T-helper 1 cell treated with Interleukin-12 subunit alpha and Interleukin-12 subunit beta and Interleukin-4 antibody, amounts not matched to agents 30 μg/mL and 1 μg/mL, for 36 hours (primary cell): Measurements from ENCODE around the gene VAMP5.
"Not testable (repeated sequence)": the region's sequence is repeated elsewhere in the genome, so short reads cannot be mapped to it uniquely, and the experiment has no call there.

Experiments
- H3K27ac Mint-ChIP-seq: one replicate; pipeline ENCODE4 v1.8.0; 2021; ENCODE audit warnings: mild to moderate bottlenecking, mixed read lengths
- H3K27me3 Mint-ChIP-seq: one replicate; pipeline ENCODE4 v1.8.0; 2021; ENCODE audit warnings: low read depth, mixed read lengths
- H3K36me3 Mint-ChIP-seq: one replicate; pipeline ENCODE4 v1.8.0; 2021; ENCODE audit warnings: low read depth, mixed read lengths
- H3K4me1 Mint-ChIP-seq: one replicate; pipeline ENCODE4 v1.8.0; 2021; ENCODE audit warnings: low read depth, mixed read lengths
- H3K4me3 Mint-ChIP-seq: one replicate; pipeline ENCODE4 v1.8.0; 2021; ENCODE audit warnings: mild to moderate bottlenecking, moderate library complexity, mixed read lengths
- H3K9me3 Mint-ChIP-seq: one replicate; pipeline ENCODE4 v1.8.0; 2021; ENCODE audit warnings: mixed read lengths

Gene VAMP5

DNA sequence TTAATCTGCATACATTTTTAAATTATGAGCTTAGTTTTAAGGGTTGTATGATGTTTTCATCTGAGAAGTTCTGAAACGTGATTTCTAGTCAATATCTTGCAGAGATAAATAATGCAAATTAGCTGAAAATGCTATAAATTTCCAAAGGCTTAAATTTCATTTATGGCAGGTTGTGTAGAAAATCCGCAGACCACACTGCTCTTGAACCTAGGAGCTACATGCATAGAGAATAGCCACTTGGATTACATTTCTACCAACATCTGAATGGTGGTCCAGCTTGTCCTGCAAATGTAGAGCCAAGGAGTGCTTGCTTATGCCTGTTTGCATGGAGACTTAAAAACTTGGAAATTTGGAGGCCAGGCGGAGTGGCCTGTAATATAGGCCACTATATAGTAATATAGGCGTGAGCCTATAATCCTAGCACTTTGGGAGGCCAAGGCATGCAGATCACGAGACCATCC lies 38.4 kb upstream of the VAMP5 start:
- no peak overlapping the region for H3K4me3 Mint-ChIP-seq
- H3K36me3 Mint-ChIP-seq: peaks cover 56% of the 10 kb centered on the region
- peaks cover 31% of the 10 kb centered on the region for H3K4me1 Mint-ChIP-seq
- H3K27me3 Mint-ChIP-seq: no peaks in the 10 kb centered on the region
- no peaks in the 10 kb centered on the region for H3K9me3 Mint-ChIP-seq
- no peak overlapping the region for H3K27ac Mint-ChIP-seq

DNA sequence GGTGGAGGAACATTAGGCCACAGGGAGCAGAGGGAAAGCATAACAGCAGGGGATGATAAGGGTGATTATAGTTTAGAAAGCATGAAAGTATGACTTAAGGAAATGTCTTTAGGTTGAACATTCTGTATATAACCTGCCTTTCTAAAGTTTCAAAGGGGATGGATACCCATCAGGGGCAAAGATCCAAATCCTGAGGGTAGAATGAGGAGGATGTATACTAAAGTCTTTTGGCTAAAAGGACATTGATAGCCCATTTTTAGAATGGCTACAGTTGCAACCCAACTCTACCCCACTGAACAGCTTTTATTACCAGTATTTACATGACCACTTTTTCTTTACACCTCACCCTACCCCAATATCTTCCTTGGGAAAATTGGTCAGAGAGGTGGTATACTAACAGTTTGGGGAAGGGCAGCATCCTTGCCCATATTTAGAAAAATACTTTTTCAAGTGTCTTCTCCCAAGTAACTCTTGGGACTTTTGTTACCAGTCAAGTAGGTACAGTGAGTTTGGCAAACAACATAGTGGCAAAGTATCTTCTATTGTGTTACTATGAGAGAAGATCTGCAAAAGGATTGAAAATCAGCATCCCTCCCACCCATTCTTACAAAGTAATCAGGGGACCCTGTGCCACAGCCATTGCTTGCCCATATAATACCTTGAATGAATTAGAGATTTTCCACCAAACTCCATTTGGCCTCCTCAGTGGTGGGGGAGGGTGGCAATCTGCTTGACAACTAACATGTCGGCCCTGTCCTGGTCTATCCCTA lies 37.0 kb upstream of the VAMP5 start:
- Mint-ChIP-seq H3K4me1 (peaks cover 22% of the 10 kb centered on the region), H3K27me3 (no peaks in the 10 kb centered on the region), H3K36me3 (peaks cover 51% of the 10 kb centered on the region), H3K27ac (peak overlapping the region; percentile 32), H3K4me3 (no peak overlapping the region), H3K9me3 (no peaks in the 10 kb centered on the region)

DNA sequence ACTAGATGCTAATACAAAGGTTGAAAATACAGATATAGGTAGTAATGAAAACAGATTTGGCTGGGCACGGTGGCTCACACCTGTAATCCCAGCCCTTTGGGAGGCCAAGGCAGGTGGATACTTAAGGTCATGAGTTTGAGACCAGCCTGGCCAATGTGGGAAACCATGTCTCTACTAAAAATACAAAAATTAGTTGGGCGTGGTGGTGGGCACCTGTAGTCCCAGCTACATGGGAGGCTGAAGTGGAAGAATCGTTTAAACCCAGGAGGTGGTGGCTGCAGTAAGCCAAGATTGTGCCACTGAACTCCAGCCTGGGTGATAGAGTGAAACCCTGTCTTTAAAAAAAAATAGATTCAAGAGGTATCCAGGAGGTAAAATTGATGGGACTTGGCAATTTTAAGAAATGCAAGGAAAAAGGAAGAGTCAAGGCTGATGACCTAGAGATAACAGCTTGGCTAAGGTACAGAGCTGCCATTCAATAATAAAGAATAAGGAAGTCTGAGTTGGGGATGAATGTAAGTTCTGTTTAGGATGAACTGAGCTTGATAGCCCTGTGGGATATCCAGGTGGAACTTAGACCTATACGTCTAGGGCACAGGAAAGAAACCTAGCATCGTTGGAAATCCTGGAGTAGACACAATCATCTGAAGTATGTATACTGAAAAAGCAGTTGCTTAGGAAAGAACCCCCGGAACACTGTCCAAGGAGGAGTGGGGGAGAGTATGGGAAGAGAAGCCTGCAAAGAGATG lies 36.2 kb upstream of the VAMP5 start:
- peaks cover 50% of the 10 kb centered on the region for H3K36me3 Mint-ChIP-seq
- peak overlapping the region; percentile 34 for H3K27ac Mint-ChIP-seq
- no peaks in the 10 kb centered on the region for H3K27me3 Mint-ChIP-seq
- H3K4me3 Mint-ChIP-seq: no peak overlapping the region
- peaks cover 18% of the 10 kb centered on the region for H3K4me1 Mint-ChIP-seq
- no peaks in the 10 kb centered on the region for H3K9me3 Mint-ChIP-seq

DNA sequence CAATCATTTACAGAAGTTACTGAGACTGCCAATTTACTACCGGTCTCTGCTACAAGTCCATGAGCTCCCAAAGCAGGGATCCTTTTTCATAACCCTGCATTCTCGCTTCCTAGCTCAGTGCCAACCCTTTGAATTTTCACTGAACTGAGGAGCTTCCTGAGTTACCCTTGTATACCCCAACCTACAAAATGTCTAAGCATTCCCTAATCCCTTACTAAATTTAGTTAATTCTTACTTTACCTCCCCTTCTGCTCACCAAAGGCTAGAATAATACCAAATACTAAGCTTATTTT lies 35.7 kb upstream of the VAMP5 start:
- Mint-ChIP-seq H3K4me1 (peaks cover 16% of the 10 kb centered on the region), H3K9me3 (no peaks in the 10 kb centered on the region), H3K27me3 (no peaks in the 10 kb centered on the region), H3K4me3 (no peak overlapping the region), H3K27ac (no peak overlapping the region), H3K36me3 (peaks cover 50% of the 10 kb centered on the region)

DNA sequence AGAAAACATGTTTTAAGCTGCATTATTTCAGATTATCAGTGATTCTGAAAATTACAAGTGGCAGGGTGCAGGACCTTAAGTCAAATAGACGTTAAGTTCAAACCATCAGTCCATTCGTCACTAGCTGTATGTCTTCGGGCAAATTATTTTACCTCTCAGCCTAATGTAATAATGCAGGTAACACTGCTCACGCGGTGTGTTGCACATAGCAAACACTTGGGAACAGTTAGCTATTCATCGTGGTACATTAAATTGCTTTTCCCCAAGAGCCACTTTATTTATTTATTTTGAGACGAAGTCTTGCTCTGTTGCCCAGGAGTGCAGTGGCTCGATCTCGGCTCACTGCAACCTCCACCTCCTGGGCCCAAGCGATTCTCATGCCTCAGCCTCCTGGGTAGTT lies 35.1 kb upstream of the VAMP5 start:
- no peak overlapping the region for H3K27ac Mint-ChIP-seq
- no peak overlapping the region for H3K4me3 Mint-ChIP-seq
- H3K4me1 Mint-ChIP-seq: peaks cover 16% of the 10 kb centered on the region
- H3K36me3 Mint-ChIP-seq: peaks cover 49% of the 10 kb centered on the region
- no peaks in the 10 kb centered on the region for H3K9me3 Mint-ChIP-seq
- H3K27me3 Mint-ChIP-seq: no peaks in the 10 kb centered on the region

DNA sequence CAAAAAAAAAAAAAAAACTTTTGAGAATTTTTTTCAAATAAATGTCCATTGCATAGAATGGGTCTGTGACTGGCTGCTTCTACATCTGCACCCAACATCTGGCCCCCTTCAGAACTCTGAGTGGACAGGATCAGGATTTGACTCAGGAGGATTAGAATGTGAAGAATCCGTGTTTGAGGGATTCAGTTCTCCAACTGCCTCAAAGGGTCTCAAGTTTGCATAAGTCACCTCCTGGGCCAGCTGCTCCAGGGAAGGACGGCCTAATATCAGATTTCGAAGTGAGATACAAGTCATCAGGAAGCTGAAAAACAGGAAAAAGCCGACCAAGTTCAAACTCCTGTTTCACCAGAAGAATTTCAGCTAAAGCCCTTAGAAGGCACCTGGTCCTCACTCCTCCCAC lies 34.4 kb upstream of the VAMP5 start:
- H3K36me3 Mint-ChIP-seq: peaks cover 48% of the 10 kb centered on the region
- H3K27me3 Mint-ChIP-seq: no peaks in the 10 kb centered on the region
- no peak overlapping the region for H3K27ac Mint-ChIP-seq
- no peak overlapping the region for H3K4me3 Mint-ChIP-seq
- H3K4me1 Mint-ChIP-seq: peaks cover 12% of the 10 kb centered on the region
- no peaks in the 10 kb centered on the region for H3K9me3 Mint-ChIP-seq

DNA sequence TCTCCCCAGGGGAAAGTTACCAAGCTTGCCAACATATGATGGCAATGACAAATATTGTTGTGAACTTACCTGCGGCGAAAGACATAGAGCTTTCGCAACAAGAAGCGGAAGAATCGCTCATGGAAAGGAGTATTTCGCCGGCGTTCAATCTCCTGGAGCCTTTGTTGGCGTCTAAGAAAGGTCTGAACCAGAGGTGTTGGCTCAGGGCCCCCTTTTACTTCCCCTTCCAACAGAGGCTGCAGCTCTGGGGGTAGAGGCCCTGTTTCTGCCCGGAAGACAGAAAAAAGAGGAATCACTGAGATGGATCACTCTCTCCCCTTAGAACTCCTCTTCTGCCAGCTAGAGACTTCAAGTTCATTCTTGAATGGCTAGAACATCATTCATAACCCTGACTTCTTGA lies 33.7 kb upstream of the VAMP5 start:
- Mint-ChIP-seq H3K27ac (no peak overlapping the region), H3K27me3 (no peaks in the 10 kb centered on the region), H3K4me1 (peaks cover 12% of the 10 kb centered on the region), H3K36me3 (peaks cover 49% of the 10 kb centered on the region), H3K9me3 (no peaks in the 10 kb centered on the region), H3K4me3 (no peak overlapping the region)

DNA sequence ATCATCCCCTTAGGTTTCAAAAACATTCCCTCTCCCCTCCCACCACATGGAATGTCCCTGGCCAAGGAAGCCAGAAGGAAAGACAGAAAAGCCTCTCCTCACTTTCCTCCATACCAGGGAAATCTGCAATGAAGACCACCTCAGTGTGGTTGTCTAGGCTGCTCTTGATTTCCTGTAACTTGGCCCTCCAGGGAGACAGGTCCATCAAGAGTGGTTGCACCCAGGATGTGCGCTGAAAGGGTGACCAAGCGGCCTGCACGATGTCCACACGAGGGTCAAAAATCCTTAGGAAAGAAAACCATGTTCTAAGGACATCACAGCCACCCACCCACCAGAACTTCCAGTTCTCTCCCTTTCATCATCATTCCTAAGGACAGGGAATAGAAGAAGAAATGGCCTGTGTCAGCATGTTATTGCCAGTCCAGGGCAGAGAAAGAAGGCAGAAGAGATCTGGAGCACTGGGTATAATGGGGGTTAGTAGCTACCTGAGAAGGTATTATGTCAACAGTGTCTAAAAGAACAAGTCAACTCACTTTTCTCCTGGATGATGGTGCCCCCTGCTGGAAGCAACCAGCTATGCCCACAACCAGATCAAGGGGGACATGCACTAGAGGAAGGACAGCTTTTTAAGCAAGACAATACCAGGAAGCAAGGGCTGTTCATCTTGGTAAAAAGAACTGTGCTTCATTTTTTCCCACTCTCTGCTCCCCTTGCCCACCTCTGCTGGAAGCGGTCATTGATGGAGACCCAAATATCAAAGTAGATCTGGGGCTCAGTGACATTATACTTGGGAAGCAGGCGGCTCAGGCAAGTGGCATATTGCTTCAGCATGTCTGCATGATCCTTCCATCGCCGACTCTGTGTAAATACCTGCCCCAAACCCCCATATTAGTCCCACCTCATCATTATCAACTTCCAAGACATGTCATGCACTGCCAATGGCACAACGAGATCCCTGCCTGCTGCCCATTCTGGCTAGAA lies 32.2 kb upstream of the VAMP5 start:
- H3K27me3 Mint-ChIP-seq: no peaks in the 10 kb centered on the region
- H3K4me3 Mint-ChIP-seq: no peak overlapping the region
- peaks cover 10% of the 10 kb centered on the region for H3K4me1 Mint-ChIP-seq
- no peaks in the 10 kb centered on the region for H3K9me3 Mint-ChIP-seq
- peak overlapping the region; percentile 13 for H3K27ac Mint-ChIP-seq
- peaks cover 42% of the 10 kb centered on the region for H3K36me3 Mint-ChIP-seq

DNA sequence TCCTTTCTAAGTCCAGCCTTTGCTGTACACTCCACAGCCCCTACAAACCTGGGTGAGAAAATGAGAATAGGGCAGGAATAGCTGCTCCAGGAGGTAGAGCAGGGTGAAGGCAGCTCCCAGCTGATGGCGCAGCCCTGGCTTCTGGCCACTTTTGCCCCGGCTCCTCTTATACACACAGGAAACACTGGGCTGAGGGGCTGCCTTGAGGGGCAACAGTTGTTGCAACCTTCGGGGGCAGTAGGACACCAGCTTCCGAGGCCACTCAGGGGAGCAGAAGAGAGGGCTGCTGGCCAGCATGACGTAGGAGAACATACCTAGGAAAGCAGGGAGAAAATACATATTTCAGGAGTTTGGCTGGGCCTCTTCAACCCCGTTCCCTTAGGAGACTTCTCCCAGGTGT lies 31.0 kb upstream of the VAMP5 start:
- Mint-ChIP-seq H3K27me3 (no peaks in the 10 kb centered on the region), H3K36me3 (peaks cover 42% of the 10 kb centered on the region), H3K4me3 (no peak overlapping the region), H3K4me1 (peaks cover 10% of the 10 kb centered on the region), H3K27ac (no peak overlapping the region), H3K9me3 (no peaks in the 10 kb centered on the region)

DNA sequence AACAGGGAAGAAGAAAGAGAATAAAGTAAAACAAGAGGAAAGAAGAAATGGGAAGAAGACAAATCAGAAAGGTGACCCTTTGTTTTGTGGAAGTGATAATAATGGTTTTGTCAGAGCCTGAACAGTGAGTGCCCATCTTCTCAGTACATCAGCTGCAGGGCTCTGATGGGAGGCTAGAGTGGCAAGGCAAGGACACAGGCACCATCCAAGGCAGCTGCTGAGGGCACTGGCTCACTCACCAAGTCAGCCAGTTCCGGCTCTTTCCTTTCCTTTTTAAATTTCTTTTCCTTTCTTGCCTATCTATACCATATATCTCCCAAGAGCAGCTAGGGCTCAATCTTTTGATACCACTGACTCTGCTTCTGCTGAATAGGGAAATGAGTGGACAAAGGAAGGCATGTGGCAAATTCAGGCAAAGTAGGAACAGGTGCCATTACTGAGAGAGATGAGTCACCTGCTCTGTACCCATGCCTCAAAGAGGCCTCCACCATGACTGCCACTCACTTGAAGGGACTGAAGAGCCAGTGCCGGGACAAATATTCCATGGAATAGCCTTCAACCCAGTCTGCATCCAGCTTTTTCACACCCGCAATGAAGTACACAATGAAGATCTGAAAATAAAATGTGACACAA lies 29.1 kb upstream of the VAMP5 start:
- Mint-ChIP-seq H3K27ac (no peak overlapping the region), H3K4me1 (peaks cover 14% of the 10 kb centered on the region), H3K36me3 (peaks cover 36% of the 10 kb centered on the region), H3K4me3 (no peak overlapping the region), H3K27me3 (no peaks in the 10 kb centered on the region), H3K9me3 (no peaks in the 10 kb centered on the region)

DNA sequence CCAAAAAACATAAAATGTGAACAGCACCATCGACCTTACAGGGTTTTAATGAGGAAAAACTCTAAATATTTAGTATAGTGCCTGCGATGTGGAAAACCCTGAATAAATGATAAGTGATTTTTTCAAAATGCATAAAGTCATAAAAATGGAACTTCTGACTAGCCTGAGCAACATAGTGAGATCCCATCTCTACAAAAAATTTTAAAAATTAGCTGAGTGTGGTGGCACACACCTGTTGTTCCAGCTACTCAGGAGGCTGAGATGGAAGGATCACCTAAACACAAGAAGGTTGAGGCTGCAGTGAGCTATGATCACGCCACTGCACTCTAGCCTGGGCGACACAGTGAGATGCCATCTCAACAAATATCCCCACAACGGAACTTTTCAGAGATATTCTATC lies 27.1 kb upstream of the VAMP5 start:
- H3K27me3 Mint-ChIP-seq: no peaks in the 10 kb centered on the region
- H3K36me3 Mint-ChIP-seq: peaks cover 24% of the 10 kb centered on the region
- peaks cover 18% of the 10 kb centered on the region for H3K4me1 Mint-ChIP-seq
- H3K4me3 Mint-ChIP-seq: no peak overlapping the region
- no peak overlapping the region for H3K27ac Mint-ChIP-seq
- H3K9me3 Mint-ChIP-seq: no peaks in the 10 kb centered on the region

DNA sequence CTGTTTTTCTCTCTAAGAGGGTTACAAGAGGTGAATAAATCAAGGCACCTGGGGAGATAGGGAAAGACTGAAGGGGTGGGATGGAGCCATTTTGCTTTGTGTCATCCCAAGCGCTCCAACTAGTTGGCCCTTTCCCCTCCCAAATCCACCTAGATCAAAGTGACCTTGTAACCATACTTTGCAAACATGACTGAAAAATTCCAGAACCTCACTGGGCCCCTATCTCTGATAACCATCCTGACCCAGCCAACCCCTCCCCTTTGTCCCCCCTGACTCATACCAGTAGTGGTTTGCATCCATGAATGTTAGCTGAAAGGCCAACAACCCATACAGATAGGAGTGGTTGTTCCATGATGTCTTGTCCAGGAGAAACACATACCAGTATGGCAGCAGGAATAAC lies 26.1 kb upstream of the VAMP5 start:
- H3K27ac Mint-ChIP-seq: no peak overlapping the region
- no peaks in the 10 kb centered on the region for H3K27me3 Mint-ChIP-seq
- H3K36me3 Mint-ChIP-seq: peaks cover 15% of the 10 kb centered on the region
- H3K9me3 Mint-ChIP-seq: no peaks in the 10 kb centered on the region
- H3K4me3 Mint-ChIP-seq: no peak overlapping the region
- H3K4me1 Mint-ChIP-seq: peaks cover 16% of the 10 kb centered on the region

DNA sequence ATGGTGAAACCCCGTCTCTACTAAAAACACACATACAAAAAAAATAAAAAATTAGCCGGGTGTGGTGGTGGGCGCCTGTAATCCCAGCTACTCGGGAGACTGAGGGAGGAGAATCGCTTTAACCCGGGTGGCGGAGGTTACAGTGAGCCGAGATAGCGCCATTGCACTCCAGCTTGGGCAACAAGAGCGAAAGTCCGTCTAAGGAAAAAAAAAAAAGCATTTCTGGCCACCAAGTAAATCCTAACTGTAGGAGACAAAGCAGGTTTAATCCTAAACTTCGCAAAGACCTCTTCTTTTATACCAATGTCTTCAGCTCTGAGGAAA lies 23.9 kb upstream of the VAMP5 start:
- not testable (repeated sequence) for H3K9me3 Mint-ChIP-seq, H3K27me3 Mint-ChIP-seq, H3K36me3 Mint-ChIP-seq
- Mint-ChIP-seq H3K4me1 (peaks cover 22% of the 10 kb centered on the region), H3K27ac (peak overlapping the region; percentile 93), H3K4me3 (peak overlapping the region; percentile 91)

DNA sequence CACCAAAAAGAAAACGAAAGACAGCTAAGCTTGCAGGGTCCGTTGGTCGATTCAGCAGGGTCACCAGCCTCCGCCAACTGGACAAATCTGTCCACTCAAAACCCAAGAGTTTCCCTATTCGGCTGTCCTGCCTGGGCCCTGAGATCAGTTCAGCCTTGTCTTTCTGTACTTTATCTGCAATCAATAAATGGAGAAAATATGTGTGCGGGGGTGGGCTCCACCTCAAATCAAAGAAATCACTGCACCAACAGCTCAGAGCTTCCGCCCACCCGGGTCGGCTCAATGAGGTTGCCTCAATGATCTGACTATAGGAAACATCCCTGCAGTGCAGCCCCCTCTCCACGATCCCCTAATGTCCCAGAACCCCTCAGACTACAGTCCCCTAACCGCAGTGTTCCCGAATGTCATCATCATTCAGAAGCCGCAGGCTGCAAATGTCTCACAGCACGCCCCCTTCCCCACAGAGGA lies 23.4 kb upstream of the VAMP5 start:
- Mint-ChIP-seq H3K4me1 (peaks cover 22% of the 10 kb centered on the region), H3K27ac (peak overlapping the region; percentile 93), H3K9me3 (no peaks in the 10 kb centered on the region), H3K4me3 (peak overlapping the region; percentile 91), H3K36me3 (peaks cover 2% of the 10 kb centered on the region), H3K27me3 (peaks cover 4% of the 10 kb centered on the region)
